HCT116 (cell line): ENCODE results near the gene ICE1. TPM values are rescaled to one million over a fixed set of nuclear protein-coding genes. Genes with fewer than 3 reads are reported as not detected.

Source experiments
- ATAC-seq: fragments of 200-7000 bp; cut with Tn5 transposase; 2 replicates; pipeline ENCODE4 v1.9.1; 2020; ENCODE audit warnings: mild to moderate bottlenecking, moderate library complexity
- BruUV-seq: library from RNA; stranded (reverse); fragments of 400-500 nt; replicated peaks from 2 replicates; lab custom pipeline; 2021; lab: Mats Ljungman, UMichigan
- CTCF ChIA-PET: fragments of 300-600 bp; sonication (Branson Sonifier 250); formaldehyde crosslinking; loops from one replicate; lab custom pipeline; 2021; ENCODE audit warnings: antibody characterized with exemption; lab: Charles Lee
- POLR2A ChIA-PET: fragments of 300-600, 350-600 bp; sonication (Branson Sonifier 250); formaldehyde crosslinking; loops from one replicate; lab custom pipeline; 2021; ENCODE audit warnings: antibody characterized with exemption; lab: Charles Lee
- RAD21 ChIA-PET, 2 experiments: fragments of 300-600 bp; sonication (Branson Sonifier 250); formaldehyde crosslinking; loops; one replicate each; lab custom pipeline; 2023; ENCODE audit warnings: low total read pairs in 2 of 2; ENCODE audit not compliant: uncharacterized antibody in 2 of 2, unreplicated experiment in 2 of 2, low non-redundant PET in 1 of 2; lab: Charles Lee
- DNase-seq: peaks from one replicate; pipeline ENCODE4 v3.0.0-alpha.2; 2010; ENCODE audit warnings: low read depth, low spot score
- H2AFZ ChIP-seq: fragments of 200-600 bp; shearing (Covaris generic), sonication (generic); 2 replicates; pipeline ENCODE4 v1.6.1; 2017; ENCODE audit warnings: low read depth, mixed run types, mixed read lengths, antibody characterized with exemption, low read length; ENCODE audit not compliant: poor library complexity, severe bottlenecking
- H3K27ac ChIP-seq: 2 replicates; pipeline ENCODE4 v1.5.1; 2012; ENCODE audit warnings: low read depth, low read length
- H3K27me3 ChIP-seq: fragments of 200-600 bp; sonication (generic); 2 replicates; pipeline ENCODE4 v1.6.1; 2016; ENCODE audit warnings: mixed run types, low read length, mixed read lengths; ENCODE audit not compliant: insufficient read depth
- H3K36me3 ChIP-seq, 2 experiments: fragments of 200-500 bp in 1 of 2; fragments of 200-600 bp in 1 of 2; sonication (Bioruptor generic) in 1 of 2; sonication (generic) in 1 of 2; 2 replicates each; pipeline versions ENCODE4 v1.5.1 to v1.6.1; 2014 to 2016; ENCODE audit warnings: low read length in 2 of 2, inconsistent platforms in 1 of 2, mixed read lengths in 1 of 2, mixed run types in 1 of 2; ENCODE audit not compliant: insufficient read depth in 2 of 2, control insufficient read depth in 1 of 2
- H3K4me1 ChIP-seq, 2 experiments: fragments of 200-600 bp in 1 of 2; sonication (generic) in 1 of 2; 2 replicates each; pipeline versions ENCODE4 v1.5.1 to v1.6.1; 2012 to 2017; ENCODE audit warnings: low read length in 2 of 2, inconsistent platforms in 1 of 2, mild to moderate bottlenecking in 1 of 2, mixed read lengths in 1 of 2, mixed run types in 1 of 2, moderate library complexity in 1 of 2; ENCODE audit not compliant: insufficient read depth in 2 of 2, control insufficient read depth in 1 of 2
- H3K4me2 ChIP-seq: fragments of 200-600 bp; sonication (generic); 2 replicates; pipeline ENCODE4 v1.6.1; 2017; ENCODE audit warnings: mixed run types, low read length, mixed read lengths
- H3K4me3 ChIP-seq, 2 experiments: fragments of 200-600 bp in 1 of 2; sonication (generic) in 1 of 2; replicated peaks in 1 of 2; 2 replicates each; pipeline ENCODE4 v1.5.1; 2011 to 2016; ENCODE audit warnings: low read length in 2 of 2, control low read depth in 1 of 2, low read depth in 1 of 2, mild to moderate bottlenecking in 1 of 2, mixed read lengths in 1 of 2, mixed run types in 1 of 2
- H3K79me2 ChIP-seq: fragments of 200-600 bp; sonication (generic); 2 replicates; pipeline ENCODE4 v1.6.1; 2017; ENCODE audit warnings: mild to moderate bottlenecking, mixed run types, low read length, moderate library complexity, mixed read lengths; ENCODE audit not compliant: insufficient read depth
- H3K9ac ChIP-seq: fragments of 200-600 bp; sonication (generic); 2 replicates; pipeline ENCODE4 v1.6.1; 2016; ENCODE audit warnings: low read length, mixed read lengths
- H3K9me2 ChIP-seq: fragments of 200-600 bp; sonication (generic), shearing (Covaris generic); 2 replicates; pipeline ENCODE4 v1.6.1; 2017; ENCODE audit warnings: mixed run types, mild to moderate bottlenecking, moderate library complexity; ENCODE audit not compliant: insufficient read depth
- H3K9me3 ChIP-seq, 2 experiments: fragments of 200-500 bp in 1 of 2; fragments of 200-600 bp in 1 of 2; sonication (Bioruptor generic) in 1 of 2; sonication (generic) in 1 of 2; 2 replicates each; pipeline ENCODE4 v1.6.1; 2014 to 2017; ENCODE audit warnings: low read length in 2 of 2, mixed read lengths in 2 of 2, inconsistent platforms in 1 of 2, low read depth in 1 of 2, mild to moderate bottlenecking in 1 of 2, mixed run types in 1 of 2, moderate library complexity in 1 of 2; ENCODE audit not compliant: control insufficient read depth in 1 of 2, insufficient read depth in 1 of 2
- H4K20me1 ChIP-seq: fragments of 200-600 bp; sonication (generic), shearing (Covaris generic); 2 replicates; pipeline ENCODE4 v1.6.1; 2017; ENCODE audit warnings: mixed run types, mild to moderate bottlenecking, moderate library complexity; ENCODE audit not compliant: insufficient read depth
- EZH2 ChIP-seq: fragments of 200-600 bp; sonication (generic); IDR thresholded peaks from 2 replicates; pipeline ENCODE4 v1.6.1; 2017; ENCODE audit warnings: antibody characterized with exemption, mixed run types
- POLR2A ChIP-seq: IDR thresholded peaks from 2 replicates; pipeline ENCODE4 v1.7.0; 2011; ENCODE audit warnings: borderline replicate concordance; ENCODE audit not compliant: insufficient read depth, insufficient read length; ENCODE audit errors: extremely low read depth
- POLR2AphosphoS5 ChIP-seq: IDR thresholded peaks from 2 replicates; pipeline ENCODE4 v1.6.1; 2011; ENCODE audit warnings: mild to moderate bottlenecking, low read depth, low read length, moderate library complexity
- SIN3A ChIP-seq: IDR thresholded peaks from 2 replicates; pipeline ENCODE4 v1.6.1; 2012; ENCODE audit warnings: low read depth
- SP1 ChIP-seq: IDR thresholded peaks from 2 replicates; pipeline ENCODE4 v1.6.1; 2012; ENCODE audit warnings: low read depth
- ZFX ChIP-seq: fragments of 450-650 bp; IDR thresholded peaks from 2 replicates; pipeline ENCODE4 v1.6.1; 2017
- ZNF274 ChIP-seq: fragments of 200-500 bp; sonication (Bioruptor generic); IDR thresholded peaks from 2 replicates; pipeline ENCODE4 v1.6.1; 2014; ENCODE audit warnings: mild to moderate bottlenecking, low read depth, low read length, inconsistent platforms
- intact Hi-C: fragments of 100-400 bp; cut with micrococcal nuclease; formaldehyde crosslinking; loops from 2 replicates; pipeline ENCODE4 v1.10.0; 2022
- total RNA-seq: library from RNA; stranded (reverse); gene quantifications from one replicate; pipeline ENCODE4 v1.2.1, GENCODE V29; 2021; ENCODE audit not compliant: unreplicated experiment
- TF ChIP-seq, protein P1 (sequence below): IDR thresholded peaks from 2 replicates; pipeline ENCODE4 v1.6.1; 2012

The ICE1 gene
- total RNA-seq, 1 experiment from 2014 or later = 30.0 TPM

DNA sequence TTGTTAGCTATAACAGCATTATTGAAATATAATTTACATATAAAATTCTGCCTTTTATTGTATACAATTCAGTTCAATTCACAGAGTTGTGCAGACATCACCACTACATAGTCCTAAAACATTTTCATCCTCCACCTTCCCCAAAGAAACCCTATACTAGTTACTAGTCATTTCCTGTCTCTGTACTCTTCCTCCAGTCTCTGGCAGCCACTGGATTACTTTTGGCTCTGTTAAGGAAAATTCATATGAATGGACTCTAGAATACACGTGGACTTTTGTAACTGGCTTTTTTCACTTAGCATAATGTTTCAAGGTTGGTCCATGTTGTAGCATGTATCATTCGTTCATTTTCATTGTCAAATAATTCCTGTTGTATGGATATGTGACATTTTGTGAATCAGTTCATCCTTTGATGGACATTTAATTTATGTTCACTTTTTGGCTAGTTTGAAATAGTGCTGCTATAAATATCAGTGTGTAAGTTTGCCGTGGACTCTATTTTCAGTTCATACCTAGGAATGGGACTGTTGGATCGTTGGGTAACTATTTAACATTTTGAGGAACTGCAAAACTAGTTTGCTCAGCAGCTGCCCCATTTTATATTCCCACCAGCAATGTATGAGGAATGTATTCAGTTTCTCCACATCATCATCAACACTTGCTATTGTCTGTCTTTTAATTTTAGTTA lies 9.7 kb downstream of the ICE1 start:
- DNase-seq (no peak), ATAC-seq (no peak)
- Histone ChIP-seq H3K4me1 (no peaks in the 10 kb centered on the region), H3K4me3 (no peak overlapping the region), H2AFZ (no peak overlapping the region), H3K36me3 (no peaks in the 10 kb centered on the region), H3K9me3 (no peaks in the 10 kb centered on the region), H3K27me3 (no peaks in the 10 kb centered on the region), H4K20me1 (peaks cover 6% of the 10 kb centered on the region; the same call in 1 of the 2 replicates), H3K9ac (no peak overlapping the region), H3K4me2 (no peak overlapping the region), H3K79me2 (peaks cover 99% of the 10 kb centered on the region), H3K9me2 (no peaks in the 10 kb centered on the region), H3K27ac (no peak overlapping the region)
- BruUV-seq = no TSS peak
- intact Hi-C loops = no loop called here
- ChIA-PET CTCF (no interaction called here), RAD21 (no interaction called here), POLR2A (no interaction called here)
- TF ChIP-seq, protein P1, sequence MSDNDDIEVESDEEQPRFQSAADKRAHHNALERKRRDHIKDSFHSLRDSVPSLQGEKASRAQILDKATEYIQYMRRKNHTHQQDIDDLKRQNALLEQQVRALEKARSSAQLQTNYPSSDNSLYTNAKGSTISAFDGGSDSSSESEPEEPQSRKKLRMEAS = no peak
- TF ChIP-seq POLR2AphosphoS5 = no peak
- TF ChIP-seq POLR2A = no peak
- TF ChIP-seq SIN3A = no peak

DNA sequence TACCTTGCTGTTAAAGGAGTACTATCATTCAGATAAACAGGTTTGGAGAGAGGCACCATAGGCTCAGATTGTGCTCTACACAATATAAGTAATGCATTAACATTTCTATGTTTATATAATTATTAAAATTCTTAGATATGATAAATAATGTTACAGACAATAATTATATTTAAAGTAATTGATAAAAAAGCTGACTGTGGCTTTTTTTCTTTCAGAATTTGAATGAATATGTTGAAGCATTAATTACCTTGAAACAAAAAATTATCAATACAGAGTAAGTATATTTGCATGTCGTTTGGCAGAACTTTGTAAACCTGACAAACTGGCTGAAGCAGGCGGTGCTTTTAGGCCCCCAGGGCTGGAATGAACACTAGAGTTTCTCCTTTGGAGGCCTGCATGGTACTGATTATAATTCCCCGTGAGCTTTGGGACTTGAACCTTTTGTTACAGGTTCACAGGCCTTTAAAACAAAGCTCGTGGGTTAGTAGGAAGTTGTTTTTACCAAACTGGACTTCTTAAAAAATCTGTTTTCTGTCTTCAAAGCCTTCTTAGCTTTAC lies 13.8 kb downstream of the ICE1 start:
- no TSS peak for BruUV-seq
- H3K79me2 ChIP-seq = peaks cover 74% of the 10 kb centered on the region
- no peaks in the 10 kb centered on the region for H3K9me2 ChIP-seq
- DNase-seq (no peak), ATAC-seq (no peak)
- H3K9ac ChIP-seq = no peak overlapping the region
- RAD21 ChIA-PET = no interaction called here
- H3K4me2 ChIP-seq = no peak overlapping the region
- H3K27ac ChIP-seq = no peak overlapping the region
- CTCF ChIA-PET = no interaction called here
- no peak overlapping the region for H3K4me3 ChIP-seq
- H3K36me3 ChIP-seq = no peaks in the 10 kb centered on the region; a peak in 1 of 4 replicates
- no peaks in the 10 kb centered on the region for H3K27me3 ChIP-seq
- no peaks in the 10 kb centered on the region for H3K9me3 ChIP-seq
- POLR2A ChIA-PET = no interaction called here
- H3K4me1 ChIP-seq = no peaks in the 10 kb centered on the region
- TF ChIP-seq ZNF274 = no peak
- TF ChIP-seq SP1 = no peak
- no peak for TF ChIP-seq ZFX
- TF ChIP-seq EZH2 = no peak
- H4K20me1 ChIP-seq = peaks cover 4% of the 10 kb centered on the region; the same call in 1 of the 2 replicates
- intact Hi-C loops = no loop called here
- H2AFZ ChIP-seq = no peak overlapping the region
